ENCODE measurements around the gene UNC5B. TPM values are rescaled to one million over a fixed set of nuclear protein-coding genes. Genes with fewer than 3 reads are reported as not detected.

UNC5B gene
- total RNA-seq, 2 experiments from 2014 or later = 0.08 to 0.15 TPM

DNA sequence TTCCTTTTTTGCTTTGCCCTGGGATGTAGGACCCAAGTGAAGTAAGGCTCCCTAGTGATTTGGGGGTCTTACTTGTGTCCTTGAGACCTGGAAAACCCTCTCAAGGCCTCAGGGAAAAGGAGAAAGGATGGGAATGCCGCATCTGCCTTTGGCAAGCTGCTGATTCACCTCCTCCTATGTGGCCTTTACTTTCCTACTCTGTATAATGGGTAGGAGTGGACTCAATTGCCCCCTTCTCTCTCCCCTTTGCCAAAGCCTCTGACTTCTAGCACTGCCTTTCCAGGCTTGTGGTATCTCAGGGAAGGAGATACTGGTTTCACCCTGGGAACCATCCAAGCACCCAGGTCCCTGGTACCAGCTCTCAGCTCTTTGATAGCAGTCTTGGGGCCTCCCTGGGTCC is 35.4 kb downstream of the UNC5B start:
- POLR2A ChIA-PET = no interaction called here

DNA sequence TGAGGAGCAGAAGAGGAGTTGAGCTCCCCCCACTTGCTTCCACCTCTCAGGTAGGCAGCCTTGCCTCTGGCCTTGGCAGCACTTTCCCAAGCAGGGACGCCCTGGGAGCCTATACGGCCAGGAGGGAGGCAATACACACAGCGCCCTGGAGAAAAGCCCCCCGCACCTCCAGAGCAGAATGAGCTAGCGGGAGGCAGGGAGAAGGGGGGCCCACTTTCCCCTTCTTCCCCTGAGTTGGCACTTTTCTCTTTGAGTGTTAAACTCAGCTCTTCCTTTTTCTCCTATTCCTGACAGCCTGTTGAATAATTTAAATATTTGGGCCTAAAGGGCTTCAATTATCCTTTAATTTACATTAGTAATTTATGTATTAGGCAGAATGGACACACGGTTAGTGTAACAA is 35.8 kb downstream of the UNC5B start:
- POLR2A ChIA-PET = no interaction called here
- CTCF ChIA-PET = no interaction called here

More for the DNA sequence above, 35.4 kb downstream of the UNC5B start:
- CTCF ChIA-PET = no interaction called here

DNA sequence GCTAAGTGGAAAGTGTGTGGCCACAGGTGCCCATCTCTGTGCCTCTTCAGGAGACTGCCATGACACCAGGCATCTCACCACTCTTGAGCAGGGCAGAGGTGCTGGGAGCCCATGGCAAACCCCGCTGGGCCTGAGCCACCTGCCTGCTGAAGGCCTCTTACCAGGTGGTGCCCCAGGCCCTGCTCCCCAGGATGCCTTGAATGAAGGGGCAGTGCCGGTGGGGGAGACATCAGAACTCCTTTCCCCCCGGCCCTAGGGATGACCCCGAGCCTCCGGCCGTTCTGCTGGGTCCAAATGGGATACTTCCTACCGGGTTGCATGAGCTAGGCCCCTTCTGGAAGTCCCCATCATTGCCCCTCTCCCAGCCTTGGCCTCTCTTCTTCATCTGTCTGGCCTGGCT is 37.6 kb downstream of the UNC5B start:
- POLR2A ChIA-PET = no interaction called here
- CTCF ChIA-PET = no interaction called here

DNA sequence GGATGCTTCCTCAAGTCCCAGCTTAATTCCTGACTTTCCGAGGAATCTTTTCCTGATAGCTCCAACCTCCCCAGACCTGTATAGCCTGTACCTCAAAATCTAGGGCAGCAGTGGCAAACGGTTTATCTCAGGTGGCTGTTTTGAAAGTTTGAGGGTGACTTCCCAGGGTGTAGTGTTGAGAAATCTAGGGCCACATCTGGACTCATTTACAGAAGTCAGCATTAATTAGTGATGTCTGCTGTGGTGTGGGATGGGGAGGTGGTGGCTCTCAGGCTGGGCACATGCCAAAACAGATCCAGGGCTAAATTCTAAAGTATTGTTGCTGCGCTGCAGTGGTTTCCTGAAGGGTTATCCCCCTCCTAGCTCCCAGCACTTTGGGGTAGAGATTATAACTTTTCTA is 38.0 kb downstream of the UNC5B start:
- POLR2A ChIA-PET = no interaction called here
- CTCF ChIA-PET = no interaction called here

DNA sequence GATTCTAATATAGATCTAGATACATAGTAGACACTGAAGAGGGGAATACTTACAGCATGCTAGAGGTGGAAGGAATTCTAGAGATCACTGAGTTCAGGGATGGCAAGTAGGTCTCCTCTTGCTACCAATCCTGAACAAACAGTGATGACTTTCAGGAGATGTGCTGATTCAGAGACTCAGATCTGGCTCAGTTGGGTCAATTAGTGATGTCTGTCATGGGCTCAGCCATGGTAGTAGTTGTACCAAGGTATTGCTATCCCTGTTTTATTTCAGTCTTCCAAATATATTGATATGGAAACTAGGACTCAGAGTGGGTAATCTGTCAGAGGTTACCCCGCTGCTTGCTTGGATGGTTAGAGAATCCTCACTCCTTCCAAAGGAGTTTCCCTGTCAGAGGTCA is 38.5 kb downstream of the UNC5B start:
- POLR2A ChIA-PET = no interaction called here
- CTCF ChIA-PET = no interaction called here

DNA sequence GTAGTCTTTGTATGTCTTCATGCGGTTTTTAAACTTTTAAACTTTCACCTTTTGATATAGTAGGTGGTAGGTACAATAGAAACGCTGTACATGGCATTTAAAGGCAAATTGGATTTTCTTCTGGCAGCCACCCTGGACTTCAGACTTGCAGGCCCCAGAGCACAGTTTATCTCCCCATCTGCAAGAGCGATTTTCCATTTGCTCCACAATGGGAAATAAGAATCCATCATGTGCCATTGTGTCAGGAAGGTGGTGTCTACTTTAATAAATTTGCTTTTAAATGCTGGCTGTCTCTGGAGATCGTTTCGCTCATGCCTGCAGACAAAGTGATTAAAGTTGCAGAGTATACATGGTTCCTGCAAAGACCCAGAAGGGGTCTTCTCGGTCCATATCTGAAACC is 38.9 kb downstream of the UNC5B start:
- ChIA-PET CTCF (no interaction called here), POLR2A (no interaction called here)

DNA sequence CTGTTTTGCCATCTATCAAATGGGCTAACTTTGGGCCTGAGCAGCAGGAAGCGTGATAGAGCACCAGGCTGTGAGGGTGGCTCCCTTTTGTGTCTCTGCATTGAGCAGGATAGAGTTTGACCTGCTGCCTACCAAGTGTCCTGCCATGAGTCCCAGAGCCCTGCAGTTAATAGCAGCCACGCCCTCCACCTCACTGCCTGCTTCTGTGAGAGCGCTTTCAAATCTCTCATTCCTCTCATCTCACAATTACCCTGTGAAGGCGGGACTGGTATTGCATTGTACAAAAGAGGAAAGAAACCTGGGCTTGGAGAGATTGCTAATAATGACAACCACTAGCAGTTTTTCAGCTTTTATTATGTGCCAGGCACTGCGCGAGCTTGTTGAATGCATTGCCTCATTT is 39.9 kb downstream of the UNC5B start:
- ChIA-PET POLR2A (no interaction called here), CTCF (no interaction called here)

DNA sequence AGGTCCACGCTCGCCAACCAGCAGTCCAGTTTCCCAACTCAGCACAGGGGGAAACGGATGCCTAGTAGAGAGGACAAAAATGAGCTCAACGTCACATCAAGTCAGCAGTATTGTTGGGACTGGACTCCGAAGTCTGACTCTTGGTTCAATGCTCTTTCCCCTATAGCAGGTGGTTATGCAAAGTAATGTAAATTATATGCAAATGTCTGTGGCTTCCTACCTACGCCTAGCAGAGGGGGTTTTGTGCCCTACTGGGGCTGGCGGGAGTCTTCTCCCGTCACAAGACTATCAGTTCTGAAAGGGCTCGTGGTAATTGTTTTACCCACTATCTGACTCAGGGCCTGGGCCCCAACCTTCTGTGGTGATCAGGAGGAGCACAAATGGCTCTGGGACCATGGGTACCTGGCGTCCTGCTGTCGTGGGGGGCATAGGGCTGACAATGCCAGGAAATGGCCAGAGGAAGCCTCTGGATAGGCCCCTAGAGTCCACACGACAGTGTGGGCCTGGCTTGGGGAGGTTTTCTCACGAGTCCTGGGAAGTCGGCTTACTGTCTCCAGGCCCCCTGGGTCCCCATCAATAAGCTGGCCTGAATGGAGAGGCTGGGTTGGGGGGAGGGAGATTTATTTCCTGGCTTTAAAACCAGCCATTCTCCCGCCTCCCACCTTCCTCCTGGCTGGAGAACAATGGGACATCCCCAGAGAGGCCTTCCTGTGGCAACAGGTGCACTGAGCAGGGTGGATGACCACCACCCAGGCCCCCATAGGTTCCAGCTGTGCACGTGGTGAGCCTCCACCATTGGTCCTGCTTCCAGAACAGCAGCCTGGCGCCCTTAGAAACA is 41.8 kb downstream of the UNC5B start:
- ChIA-PET POLR2A (no interaction called here), CTCF (no interaction called here)

DNA sequence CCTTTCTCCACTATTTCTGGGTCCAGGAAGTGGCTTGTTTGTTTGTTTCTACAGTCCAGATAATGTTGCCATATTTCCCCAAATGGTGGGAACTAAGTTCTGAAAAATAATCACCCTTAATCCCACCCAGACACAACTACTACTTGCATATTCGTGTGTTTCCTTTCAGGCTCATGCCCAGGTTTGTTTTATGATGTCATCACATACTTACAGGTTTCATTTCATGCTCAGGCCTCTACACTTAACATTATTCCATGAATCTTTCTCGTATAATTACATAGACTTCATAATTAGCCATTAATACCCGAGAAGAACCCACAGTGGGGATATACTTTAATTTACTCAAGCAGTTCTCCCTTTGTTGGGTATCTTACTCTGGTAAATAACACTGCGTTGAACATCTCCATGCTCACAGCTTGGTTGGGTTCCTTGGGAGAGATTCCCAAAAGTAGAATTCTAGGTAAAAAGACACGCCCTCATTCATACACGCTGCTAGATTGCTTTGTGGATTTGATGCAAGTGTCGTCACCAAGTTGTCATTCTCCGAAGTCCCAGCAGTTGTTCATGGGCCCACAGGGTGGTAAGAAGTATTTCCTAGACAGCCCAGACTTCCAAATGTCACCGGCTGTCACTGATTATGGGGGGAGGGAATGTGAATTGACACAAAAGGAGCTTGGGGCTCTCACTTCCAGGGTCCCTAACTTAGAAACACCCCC is 42.6 kb downstream of the UNC5B start:
- ChIA-PET CTCF (no interaction called here), POLR2A (no interaction called here)

DNA sequence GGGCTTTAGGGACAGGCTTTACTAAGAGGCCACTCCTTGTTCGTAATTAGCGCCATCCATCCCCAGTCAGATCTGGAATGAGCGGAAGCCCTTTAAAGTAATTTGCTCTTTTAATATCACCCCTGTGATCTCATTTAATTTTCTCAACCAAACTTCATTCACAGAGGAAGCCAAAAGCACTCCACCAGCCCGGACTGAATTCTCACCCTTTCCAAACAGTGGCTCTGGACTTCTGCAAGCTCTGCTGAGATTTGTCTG is 43.1 kb downstream of the UNC5B start:
- CTCF ChIA-PET = no interaction called here
- POLR2A ChIA-PET = no interaction called here

DNA sequence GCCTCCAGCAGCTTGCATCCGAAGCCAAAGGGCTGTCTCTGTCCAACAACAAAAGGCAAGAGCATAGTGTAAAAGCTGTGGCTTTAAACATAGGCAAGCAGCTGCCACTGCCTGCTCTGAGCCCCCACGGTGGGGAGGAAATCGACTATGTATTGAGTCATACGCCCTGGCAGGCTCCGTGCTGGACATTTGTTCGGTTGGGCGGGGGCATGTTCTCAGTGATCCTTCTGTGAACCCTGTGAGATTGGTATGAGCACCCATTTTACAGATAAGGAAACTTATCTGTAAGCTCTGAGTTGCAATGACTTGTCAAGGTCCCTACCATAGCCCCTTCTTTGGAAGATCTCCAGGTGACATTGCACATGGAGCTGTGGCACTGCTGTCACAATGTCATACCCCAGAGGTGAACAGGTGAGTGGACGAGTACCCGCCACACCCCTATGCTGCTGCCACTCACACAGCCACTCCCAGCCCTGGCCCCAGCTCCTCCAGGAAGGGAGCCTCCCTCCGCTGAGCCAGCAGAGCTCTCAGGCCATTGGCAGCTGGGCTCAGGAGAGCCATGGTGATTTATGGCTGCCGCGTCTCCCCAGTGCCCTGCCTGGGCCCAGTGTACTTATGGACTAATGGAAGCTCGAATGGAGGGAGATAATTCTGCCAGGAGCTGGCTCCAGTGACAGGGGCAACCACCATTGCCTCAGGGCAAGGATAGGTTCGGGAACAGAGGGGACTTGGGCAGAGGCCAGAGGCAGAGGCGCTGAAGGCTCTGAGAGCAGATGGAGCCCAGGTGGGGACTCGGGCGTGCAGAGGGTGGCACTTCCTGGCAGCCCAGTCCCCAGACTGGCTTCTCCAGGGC is 43.7 kb downstream of the UNC5B start:
- ChIA-PET POLR2A (no interaction called here), CTCF (no interaction called here)

DNA sequence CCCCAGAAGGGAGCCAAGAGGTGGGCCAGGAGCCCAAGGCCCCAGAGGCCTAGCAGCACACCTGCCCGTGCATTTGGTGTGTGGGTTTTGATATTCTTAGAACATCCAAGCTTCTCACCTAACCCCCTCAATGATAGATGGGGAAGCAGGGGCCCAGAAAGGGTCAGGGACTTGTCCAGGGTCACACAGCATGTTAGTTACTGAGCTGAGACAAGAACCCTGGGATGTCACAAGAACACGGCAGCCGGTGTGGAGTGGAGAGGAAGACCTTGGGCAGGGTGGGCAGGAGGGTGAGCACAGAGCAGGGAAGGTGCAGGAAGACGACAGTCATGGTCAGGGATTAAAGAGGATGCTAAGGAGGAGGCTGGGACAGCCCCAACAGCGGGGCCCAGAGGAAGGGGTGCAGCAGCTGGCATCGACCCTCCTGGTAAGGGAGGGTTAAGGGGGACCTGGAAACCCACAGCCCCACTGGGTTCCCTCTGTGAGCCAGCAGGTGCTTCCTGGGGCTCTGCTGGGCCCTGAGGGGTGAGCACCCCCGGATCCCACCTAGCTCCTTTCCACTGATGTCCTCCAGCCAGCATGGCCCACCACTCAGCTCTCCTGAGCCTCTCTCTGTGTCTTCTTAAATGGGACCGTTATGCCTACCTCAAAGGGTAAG is 44.4 kb downstream of the UNC5B start:
- ChIA-PET CTCF (no interaction called here), POLR2A (no interaction called here)

DNA sequence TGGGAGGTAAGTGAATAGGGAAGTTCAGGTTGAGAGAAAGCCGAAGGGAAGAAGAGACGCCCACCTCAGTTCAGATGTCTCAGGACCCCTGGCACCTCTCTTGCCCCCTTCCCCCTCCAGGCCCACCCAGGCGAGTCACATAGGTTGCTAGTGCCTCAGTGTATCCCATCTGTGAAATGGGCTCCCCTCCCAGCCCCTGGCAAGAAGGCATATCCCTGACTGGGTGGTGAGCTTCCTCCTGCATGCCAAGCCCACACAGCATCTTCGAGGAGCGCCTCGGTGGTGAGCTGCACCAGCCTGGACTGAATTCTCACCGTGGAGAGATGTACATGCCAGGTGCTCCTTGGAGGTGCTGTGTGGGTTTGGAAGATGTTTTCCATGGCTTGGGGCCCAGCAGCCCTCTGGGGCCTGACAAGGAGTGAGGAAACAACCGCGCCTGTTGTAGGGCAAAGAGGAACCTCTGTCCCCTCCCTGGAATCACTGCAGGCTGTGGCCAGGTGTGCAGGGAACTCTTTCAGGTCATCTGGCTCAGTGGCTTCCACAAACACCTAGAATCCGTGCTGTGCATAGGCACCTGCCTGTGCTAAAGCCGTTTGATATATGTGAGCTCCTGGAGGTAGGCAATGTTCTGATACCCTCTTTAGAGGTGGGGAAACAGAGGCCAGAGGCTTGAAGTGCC is 45.1 kb downstream of the UNC5B start:
- CTCF ChIA-PET = no interaction called here
- POLR2A ChIA-PET = no interaction called here

DNA sequence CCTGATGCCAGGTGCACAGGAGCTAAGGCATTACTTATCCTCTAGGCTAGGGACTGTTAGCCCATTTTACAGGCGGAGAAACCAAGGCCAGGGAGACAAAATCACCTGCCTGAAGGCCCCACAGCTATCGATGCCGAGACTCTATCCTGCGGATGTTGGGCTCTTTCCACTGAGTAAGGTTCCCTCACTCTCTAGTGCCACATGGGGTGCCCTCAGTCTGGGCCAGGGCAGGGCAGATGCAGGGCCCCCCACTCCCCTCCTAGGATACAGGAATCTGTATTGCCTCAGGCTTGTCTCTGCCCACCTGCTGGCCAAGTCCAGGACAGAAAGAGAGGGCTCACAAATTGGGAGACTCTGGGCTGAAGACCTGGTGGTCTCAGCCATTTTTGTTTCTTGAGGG is 45.7 kb downstream of the UNC5B start:
- ChIA-PET POLR2A (no interaction called here), CTCF (no interaction called here)

DNA sequence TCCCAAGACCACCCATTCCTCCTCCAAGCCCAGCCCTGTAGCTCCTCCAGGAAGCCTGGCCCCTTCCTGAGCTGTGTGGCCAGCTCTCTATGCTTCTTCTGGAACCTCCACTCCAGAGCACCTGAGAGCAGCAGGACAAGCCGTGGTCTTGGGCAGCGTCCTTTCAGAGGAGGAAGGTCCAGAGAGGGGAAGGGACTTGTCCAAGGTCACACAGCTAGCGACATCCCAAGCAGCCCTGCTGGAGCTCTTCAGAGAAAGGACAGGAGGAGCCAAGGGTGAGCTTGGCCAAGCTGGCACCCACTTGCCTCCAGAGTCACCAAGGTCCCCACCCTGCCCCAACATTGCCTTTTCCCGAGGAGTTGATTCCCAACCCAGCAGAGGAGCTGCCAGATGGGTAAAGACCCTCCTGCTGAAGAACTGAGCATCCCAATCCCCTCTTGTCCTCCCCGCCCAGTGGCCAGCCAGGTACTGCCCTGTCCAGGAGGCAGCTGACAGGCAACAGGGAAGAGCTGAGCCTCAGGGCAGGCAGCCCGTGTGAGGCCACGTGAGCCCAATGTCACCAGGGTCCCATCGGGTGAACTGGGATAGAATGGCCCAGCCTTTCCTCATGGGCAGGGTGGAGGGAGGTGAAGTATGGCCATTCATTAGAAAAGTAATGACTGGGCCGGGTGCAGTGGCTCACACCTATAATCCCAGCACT is 46.2 kb downstream of the UNC5B start:
- ChIA-PET POLR2A (no interaction called here), CTCF (interaction anchor here (0.7 kb wide), 1 partner anchor 556 kb away, joined by 3 read pairs; no protein-coding TSS in a partner anchor)

DNA sequence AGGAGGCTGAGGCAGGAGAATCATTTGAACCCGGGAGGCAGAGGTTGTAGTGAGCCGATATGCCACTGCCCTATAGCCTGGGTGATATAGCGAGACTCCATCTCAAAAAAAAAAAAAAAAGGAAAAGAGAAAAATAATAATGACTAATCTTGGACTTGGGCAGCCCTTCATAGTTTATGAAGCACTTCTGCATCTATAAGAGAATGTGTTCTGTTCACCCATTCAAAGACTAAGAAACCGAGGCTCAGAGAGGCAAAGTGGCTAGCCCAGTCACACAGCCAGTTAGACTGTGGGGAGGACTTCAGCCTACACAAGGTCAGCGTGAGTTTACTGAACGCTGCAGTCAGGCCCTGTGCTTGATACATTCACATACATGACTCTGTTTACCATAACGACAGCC is 46.9 kb downstream of the UNC5B start:
- CTCF ChIA-PET = interaction anchor here (0.7 kb wide), 1 partner anchor 557 kb away, joined by 3 read pairs; no protein-coding TSS in a partner anchor

DNA sequence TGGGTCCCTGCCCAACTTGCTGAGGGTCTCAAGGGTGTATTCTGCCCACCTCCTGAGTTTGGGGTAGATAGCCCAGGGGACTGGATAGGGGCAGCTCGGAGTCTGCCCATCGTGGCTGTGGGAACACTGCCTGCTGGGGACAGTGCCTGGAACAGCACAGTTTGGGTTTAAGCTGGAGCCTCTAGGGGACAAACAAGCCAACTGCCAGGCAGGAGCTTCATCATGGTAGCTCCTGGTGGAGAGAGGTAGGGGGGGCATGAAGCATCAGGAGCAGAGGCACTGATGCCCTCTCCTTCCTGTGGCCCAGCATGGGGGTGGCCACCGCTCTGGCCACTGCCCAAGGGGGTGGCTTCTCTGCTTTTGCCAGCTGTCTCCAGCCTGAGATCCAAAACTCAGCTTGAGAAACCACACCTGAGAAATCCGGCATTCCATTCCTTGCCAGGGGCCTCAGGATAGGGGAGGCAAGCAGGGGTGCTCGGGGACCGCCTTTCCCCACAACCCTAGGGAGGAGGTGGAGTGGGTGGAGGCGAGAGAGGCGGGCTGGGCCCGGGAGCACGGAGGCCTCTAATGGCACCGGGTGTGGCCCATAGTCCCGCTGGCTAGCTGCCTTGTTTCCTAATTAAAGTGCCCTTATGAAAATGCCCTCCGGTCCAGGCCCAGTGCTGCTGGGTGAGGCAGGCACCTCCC is 47.6 kb downstream of the UNC5B start:
- POLR2A ChIA-PET = interaction anchor here (0.6 kb wide), 1 partner anchor 551 kb away, joined by 4 read pairs; no protein-coding TSS in a partner anchor
- CTCF ChIA-PET = no interaction called here

More for the DNA sequence above, 46.9 kb downstream of the UNC5B start:
- POLR2A ChIA-PET = no interaction called here

DNA sequence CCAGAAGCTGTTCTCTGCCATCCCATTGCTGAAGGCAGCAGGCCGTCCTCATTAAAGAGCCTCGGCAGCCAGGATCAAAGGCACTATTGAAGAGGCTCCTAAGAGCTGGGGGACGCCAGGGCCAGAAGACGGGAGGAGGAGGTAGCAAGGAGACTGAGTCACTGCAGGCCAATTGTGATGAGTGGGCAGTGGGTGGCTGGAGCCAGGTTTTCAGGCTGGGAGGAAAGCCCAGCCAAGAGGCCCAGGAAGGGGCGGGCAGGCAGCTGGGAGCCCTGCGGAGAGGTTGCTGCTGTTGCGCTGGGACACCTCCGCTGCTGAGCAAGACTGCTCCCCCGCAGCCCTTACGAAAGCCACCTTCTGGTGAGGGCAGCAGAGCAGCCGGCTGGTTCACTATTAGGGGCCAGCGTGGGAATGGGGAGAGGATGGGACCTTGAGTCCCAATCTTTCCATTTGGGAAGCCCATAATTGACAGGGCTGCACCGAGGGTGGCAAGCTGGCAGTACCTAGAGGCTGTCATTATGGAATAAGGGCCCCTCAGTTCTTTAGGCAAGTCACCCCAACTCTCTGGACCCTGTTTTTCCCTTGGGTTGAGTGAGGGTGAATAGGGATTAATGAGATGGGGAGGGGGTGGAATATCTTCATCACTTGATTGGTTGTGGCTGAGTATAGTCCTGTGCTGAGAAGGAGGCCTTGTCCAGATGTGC is 48.4 kb downstream of the UNC5B start:
- POLR2A ChIA-PET = interaction anchor here (0.6 kb wide), 1 partner anchor 550 kb away, joined by 4 read pairs; no protein-coding TSS in a partner anchor
- CTCF ChIA-PET = no interaction called here
